ENCODE data around the gene TGFBR3.

GRCh38 chr1:91635763-91636162, 250.2 kb downstream of the TGFBR3 start:
- TF ChIP-seq POLR2A (IDR thresholded peaks at IDR 0.05; ENCODE audit: low read depth, low read length) (no peak), TAF1 (IDR thresholded peaks at IDR 0.05; ENCODE audit: borderline replicate concordance, low read depth, low read length) (no peak)
